GM12865 (cell line): ENCODE data around the gene VPS45.
A peak's percentile ranks its signal among the peaks of the same experiment; 100 is the strongest.

Source experiments
- DNase-seq: peaks from one replicate; pipeline ENCODE4 v3.0.0; 2010; ENCODE audit warnings: low read depth
- H3K4me3 ChIP-seq: 2 replicates; pipeline ENCODE4 v1.5.1; 2011; ENCODE audit warnings: mild to moderate bottlenecking, low read depth, low read length, control low read depth
- CTCF ChIP-seq: IDR thresholded peaks from 2 replicates; pipeline ENCODE4 v1.5.1; 2011; ENCODE audit warnings: low read length, control low read depth, low read depth, inconsistent platforms; ENCODE audit not compliant: insufficient read depth; ENCODE audit errors: missing control alignments

VPS45 gene

GRCh38 chr1:150102986-150103385 lies 35.4 kb downstream of the VPS45 start:
- no peak for TF ChIP-seq CTCF
- no peak for DNase-seq
- no peak overlapping the region for H3K4me3 ChIP-seq

- no peak overlapping the region for H3K4me3 ChIP-seq
- DNase-seq = no peak
- no peak for TF ChIP-seq CTCF
These were observed 38.8 kb downstream of the VPS45 start for GRCh38 chr1:150106341-150106740.

GRCh38 chr1:150109586-150109985 lies 42.0 kb downstream of the VPS45 start:
- peak; percentile 7 for DNase-seq
- no peak overlapping the region for H3K4me3 ChIP-seq
- no peak for TF ChIP-seq CTCF

- TF ChIP-seq CTCF = no peak
- no peak overlapping the region for H3K4me3 ChIP-seq
- no peak for DNase-seq
These were observed 42.5 kb downstream of the VPS45 start for GRCh38 chr1:150110116-150110515.

- no peak for DNase-seq
- no peak overlapping the region for H3K4me3 ChIP-seq
- no peak for TF ChIP-seq CTCF
These were observed 44.1 kb downstream of the VPS45 start for GRCh38 chr1:150111670-150112069.

- no peak for DNase-seq
- no peak for TF ChIP-seq CTCF
- H3K4me3 ChIP-seq = no peak overlapping the region
These were observed 47.5 kb downstream of the VPS45 start for GRCh38 chr1:150115121-150115520.

- no peak overlapping the region for H3K4me3 ChIP-seq
- no peak for DNase-seq
- TF ChIP-seq CTCF = no peak
These were observed 51.1 kb downstream of the VPS45 start for GRCh38 chr1:150118716-150119115.
